KOPT-K1 (cell line): ENCODE results near the gene RBM23.
A peak's percentile ranks its signal among the peaks of the same experiment; 100 is the strongest.
"Not testable (repeated sequence)": the region's sequence is repeated elsewhere in the genome, so short reads cannot be mapped to it uniquely, and the experiment has no call there.

Experiments used
- H3K27ac ChIP-seq: fragments of 200-600 bp; sonication (generic); 2 replicates; pipeline ENCODE4 v1.5.1; 2016; ENCODE audit warnings: antibody characterized with exemption, mild to moderate bottlenecking, low read depth, low read length; ENCODE audit not compliant: poor library complexity, severe bottlenecking
- H3K36me3 ChIP-seq: fragments of 200-600 bp; sonication (generic); 2 replicates; pipeline ENCODE4 v1.5.1; 2017; ENCODE audit warnings: antibody characterized with exemption, mild to moderate bottlenecking, low read length, moderate library complexity; ENCODE audit not compliant: insufficient read depth
- H3K9me3 ChIP-seq: fragments of 200-600 bp; sonication (generic); 2 replicates; pipeline ENCODE4 v1.5.1; 2017; ENCODE audit warnings: antibody characterized with exemption, low read length, mild to moderate bottlenecking; ENCODE audit not compliant: insufficient read depth, poor library complexity, severe bottlenecking

The RBM23 gene

DNA sequence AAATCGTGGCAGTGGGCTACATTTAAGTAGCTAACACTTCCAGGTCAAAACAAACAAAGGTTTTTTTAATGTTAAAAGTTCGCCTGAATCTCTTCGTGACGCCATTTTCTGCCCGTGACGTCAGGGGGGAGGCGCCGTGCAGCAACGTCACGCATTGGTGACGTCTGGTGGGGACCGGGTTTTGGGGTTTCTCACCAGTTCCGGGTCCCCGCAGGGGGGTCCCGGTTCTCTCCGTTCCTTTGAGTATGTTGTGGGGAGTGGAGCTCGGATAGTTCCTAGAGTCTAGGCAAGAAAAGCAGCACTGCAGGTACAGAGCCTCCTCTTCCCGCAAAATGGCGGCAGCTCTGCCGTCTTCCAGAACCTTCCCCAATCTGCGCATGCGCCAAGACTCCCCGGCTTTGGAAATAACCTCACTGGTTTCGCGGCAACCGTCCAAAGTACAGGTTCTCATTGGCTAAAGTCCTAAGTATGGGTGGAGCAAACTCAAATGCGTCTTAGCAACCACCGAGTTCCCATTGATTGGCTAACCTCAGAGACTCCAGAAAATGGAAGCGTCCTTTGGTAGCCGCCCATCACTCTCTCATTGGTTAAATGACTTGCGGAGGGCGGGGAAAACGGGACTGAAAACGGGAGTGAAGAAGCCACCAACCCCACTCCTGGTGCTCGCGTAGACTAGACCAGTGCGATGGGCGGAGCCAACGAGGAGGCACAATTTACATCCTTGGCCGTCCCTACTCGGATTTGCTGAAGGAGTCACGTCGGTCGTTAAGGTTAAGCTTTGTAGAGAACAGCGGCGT is at the start of gene RBM23:
Gene RBM23, minus strand, starts transcription at position 346 of the 797 bp plus-strand sequence.
- Histone ChIP-seq H3K36me3 (peaks cover 68% of the 10 kb centered on the region), H3K27ac (peak within 1 kb of the TSS; percentile 88), H3K9me3 (no peaks in the 10 kb centered on the region)

DNA sequence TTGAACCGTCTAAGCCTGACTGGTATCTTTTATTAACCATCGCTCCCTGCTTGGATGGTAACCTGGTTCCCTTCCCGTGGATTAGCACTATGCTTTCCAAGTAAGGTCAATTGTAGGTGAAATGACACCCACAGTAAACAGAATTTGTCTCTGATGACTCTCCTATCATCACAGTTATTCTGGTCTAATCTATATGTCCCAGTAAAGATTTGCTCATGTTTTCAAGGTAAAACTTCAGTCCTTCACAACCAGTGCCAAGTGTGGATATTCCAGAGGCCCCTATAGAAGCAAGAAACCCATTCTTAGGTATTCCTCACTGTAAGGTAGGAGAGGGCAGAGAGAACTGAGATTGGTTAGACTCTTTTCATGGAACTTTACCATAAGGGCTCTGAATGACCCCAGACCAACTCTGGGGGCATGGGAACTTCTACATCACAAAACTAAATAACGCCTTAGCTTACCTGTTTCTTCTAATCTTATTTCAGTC is 47.9 kb upstream of the RBM23 start:
- Histone ChIP-seq H3K27ac (no peak overlapping the region), H3K36me3 (no peaks in the 10 kb centered on the region), H3K9me3 (no peaks in the 10 kb centered on the region)

DNA sequence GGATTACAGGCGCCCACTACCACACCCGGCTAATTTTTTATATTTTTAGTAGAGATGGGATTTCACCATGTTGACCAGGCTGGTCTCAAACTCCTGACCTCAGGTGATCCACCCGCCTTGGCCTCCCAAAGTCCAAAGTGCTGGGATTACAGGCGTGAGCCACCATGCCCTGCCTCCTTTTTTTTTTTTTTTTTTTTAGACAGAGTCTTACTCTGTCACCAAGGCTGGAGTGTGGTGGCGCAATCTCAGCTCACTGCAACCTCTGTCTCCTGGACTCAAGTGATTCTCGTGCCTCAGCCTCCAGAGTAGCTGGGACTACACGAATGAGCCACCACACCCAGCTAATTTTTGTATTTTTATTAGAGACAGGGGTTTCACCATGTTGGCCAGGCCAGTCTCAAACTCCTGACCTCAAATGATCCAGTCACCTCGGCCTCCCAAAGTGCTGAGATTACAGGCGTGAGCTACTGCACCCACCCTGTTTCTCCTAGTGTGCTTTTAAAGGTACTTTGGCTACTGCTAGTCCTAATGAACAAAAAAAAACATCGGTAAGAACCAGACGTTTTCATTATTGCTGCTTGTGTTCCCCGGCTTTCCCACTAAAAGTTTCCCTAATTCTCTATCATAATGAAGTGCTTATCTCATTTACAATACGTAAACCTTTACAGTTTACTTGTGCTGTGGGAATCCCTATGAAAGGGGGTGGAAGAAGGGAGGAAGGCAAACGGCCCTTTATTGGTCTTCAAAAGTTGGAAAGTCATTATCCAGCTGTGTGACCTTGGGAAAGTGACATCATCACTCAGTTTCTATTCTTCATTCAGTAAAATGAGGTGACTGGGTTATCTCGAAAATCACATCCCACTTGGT is 47.2 kb upstream of the RBM23 start:
- H3K27ac ChIP-seq, H3K36me3 ChIP-seq, H3K9me3 ChIP-seq: not testable (repeated sequence)

DNA sequence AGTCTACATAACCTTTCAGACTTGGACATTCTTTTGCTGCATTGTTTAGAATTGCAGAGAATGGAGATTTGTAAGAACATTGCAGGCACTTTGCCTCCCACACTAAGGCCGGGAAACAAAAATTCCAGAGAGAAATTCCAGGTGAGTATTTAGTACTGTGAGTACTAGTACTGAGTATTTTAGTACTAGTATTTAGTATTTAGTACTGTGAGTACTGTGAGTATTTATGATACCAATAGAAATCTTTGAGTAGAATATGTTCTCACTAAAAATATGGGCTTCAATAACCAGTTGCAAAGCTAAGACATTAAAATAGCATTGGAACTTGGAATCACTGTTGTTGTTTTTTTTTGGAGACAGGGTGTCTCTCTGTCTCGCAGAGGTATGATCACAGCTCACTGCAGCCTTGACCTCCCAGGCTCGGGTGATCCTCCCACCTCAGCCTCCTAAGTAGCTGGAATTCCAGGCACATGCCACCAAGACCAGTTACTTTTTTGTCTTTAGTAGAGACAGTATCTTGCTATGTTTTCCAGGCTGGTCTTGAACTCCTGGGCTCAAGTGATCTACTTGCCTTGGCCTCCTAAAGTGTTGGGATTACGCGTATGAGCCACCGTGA is 43.2 kb upstream of the RBM23 start:
- no peaks in the 10 kb centered on the region for H3K36me3 ChIP-seq
- H3K27ac ChIP-seq = no peak overlapping the region
- no peaks in the 10 kb centered on the region for H3K9me3 ChIP-seq

DNA sequence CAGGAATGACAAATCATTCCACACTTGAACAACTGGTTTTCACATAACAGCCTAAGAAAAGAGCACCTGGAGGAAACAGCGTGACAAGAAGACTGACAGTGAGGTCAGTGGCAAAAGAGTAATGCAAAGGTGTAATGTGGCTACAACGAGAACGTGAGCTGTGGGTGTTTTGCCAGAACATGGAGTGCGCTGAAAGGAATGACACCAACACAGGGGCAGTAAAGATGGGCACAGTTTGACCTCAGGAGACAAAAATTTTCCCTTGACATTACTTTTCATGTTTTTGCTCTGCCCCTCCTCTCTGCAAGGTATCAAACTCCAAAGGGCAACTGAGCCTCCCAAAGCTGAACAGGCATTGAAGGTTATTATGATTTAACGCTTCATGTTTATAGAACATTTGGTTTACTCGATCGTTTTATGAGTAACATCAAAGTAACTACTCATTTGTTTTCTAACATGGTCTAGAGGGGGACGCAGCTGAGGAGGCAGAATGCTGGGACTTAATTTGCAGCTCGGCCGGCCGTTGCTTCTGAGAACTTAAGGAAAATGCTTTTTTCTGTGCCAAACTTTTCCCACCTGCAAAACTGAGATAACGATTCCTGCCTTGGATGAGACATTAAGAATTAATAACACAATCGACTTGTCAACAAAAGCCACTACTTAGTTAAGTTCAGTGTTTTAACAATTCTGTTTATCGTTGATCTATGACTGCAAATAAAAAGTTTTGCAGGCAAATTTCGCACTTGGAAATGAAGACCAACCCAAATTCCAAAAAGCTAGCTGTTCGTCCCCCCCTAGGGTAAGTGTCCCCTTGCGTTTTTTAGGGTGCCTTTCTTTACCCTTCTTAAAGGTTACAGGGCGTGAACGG is 37.0 kb upstream of the RBM23 start:
- peaks cover 36% of the 10 kb centered on the region for H3K36me3 ChIP-seq
- no peaks in the 10 kb centered on the region for H3K9me3 ChIP-seq

DNA sequence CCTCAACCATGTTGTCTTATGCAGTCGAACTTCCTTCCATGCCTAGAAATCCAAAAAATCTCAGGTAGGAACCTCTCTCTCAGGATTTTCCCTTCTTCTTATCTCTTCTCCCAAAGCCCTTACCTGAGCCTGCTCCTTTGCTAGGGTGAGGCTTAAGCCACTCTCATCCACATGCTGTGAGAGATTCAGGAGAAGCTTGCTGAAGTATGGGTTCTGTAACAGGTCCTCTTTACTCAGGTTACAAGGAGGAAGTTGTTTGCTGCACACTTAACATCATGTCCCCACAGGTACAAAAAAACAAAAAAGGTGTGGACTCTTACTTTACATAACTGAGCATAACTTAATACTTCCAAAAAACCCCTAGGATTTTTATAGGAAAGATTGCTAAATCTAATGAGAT is 33.5 kb upstream of the RBM23 start:
- peaks cover 71% of the 10 kb centered on the region for H3K36me3 ChIP-seq
- H3K9me3 ChIP-seq = no peaks in the 10 kb centered on the region
- no peak overlapping the region for H3K27ac ChIP-seq

More for the DNA sequence above, 37.0 kb upstream of the RBM23 start:
- H3K27ac ChIP-seq = peak overlapping the region; percentile 92

DNA sequence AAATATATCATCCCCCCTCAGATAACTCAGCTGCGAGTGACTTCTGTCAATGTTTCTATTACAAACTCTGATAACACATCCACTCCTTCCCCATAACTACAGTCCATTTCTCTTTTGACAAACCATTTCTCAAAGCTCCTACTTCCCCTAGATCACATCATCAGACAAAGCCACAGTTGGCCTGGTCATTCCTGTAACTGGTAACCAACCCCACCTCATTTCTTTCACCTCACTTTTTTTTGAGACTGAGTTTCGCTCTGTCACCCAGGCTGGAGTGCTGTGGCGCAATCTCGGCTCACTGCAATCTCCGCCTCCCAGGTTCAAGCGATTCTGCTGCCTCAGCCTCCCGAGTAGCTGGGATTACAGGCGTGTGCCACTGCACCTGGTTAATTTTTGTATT is 32.8 kb upstream of the RBM23 start:
- not testable (repeated sequence) for H3K27ac ChIP-seq, H3K9me3 ChIP-seq
- H3K36me3 ChIP-seq = peaks cover 77% of the 10 kb centered on the region

DNA sequence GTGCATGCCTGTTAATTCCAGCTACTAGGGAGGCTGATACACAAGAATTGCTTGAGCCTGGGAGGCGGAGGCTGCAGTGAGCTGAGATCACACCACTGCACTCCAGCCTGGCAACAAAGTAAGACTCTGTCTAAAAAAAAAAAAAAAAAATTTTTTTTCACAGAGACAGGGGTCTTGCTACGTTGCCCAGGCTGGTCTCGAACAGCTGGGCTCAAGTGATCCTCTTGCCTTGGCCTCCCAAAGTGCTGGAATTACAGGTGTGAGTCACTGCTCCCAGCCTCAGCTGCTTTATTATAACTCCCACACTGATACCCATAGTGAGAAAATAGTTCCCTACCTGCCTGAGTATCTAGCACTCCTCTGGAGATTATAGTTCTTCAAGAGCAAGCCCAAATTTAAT is 26.7 kb upstream of the RBM23 start:
- Histone ChIP-seq H3K9me3 (no peaks in the 10 kb centered on the region), H3K36me3 (peaks cover 73% of the 10 kb centered on the region), H3K27ac (no peak overlapping the region)

DNA sequence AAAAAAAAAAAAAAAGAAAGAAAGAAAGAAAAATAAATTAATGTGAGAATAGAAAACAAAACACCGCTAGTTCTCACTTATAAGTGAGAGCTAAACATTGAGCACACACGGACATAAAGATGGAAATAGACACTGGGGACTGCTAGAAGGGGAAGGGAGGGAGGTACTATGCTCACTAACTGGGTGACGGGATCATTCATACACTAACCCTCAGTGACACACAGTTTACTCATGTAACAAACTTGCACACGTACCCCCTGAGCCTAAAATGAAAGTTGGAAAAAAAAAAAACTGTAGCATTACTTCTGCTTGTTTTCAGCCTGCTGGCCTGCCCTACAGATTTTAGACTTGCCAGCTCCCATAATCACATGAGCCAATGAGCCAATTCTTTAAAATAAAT is 20.7 kb upstream of the RBM23 start:
- Histone ChIP-seq H3K36me3 (peaks cover 15% of the 10 kb centered on the region; the same call in 1 of the 2 replicates), H3K9me3 (no peaks in the 10 kb centered on the region), H3K27ac (no peak overlapping the region)

DNA sequence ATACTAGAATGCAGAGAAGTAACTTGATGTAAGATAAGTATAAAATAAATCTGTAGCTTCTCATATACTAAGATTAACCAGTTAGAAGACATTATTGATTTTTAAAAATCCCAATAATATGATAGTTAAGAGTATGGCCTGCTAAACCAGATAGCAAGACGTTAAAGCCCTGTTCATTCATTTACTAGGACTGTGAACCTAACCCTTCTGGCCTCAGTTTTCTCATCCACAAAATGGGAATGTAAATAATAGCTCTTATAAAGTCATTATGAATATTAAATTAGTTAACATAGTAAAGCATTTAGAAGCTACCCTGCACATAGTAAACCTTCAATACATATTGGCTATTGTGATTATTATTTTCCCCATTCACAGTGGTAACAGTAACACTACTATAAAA is 16.2 kb upstream of the RBM23 start:
- H3K9me3 ChIP-seq = no peaks in the 10 kb centered on the region
- H3K36me3 ChIP-seq = no peaks in the 10 kb centered on the region; the same call in 1 of the 2 replicates
- no peak overlapping the region for H3K27ac ChIP-seq

DNA sequence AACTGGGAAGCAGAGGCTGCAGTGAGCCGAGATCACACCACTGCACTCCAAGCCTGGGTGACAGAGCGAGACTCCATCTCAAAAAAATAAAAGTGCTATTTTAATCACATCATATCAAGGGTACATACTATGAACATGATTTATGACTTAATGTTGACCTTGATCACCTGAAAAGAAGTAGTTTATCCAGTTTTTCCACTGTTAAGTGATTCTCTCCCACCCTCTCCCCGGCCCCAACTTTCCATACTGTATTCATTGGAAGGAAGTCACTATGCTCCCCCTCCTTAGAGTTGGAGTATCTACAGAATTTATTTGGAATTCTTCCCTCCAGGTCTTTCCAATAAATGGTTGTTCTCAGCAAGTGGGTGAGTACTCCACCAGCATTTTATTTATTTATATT is 13.2 kb upstream of the RBM23 start:
- Histone ChIP-seq H3K9me3 (no peaks in the 10 kb centered on the region), H3K27ac (no peak overlapping the region), H3K36me3 (peaks cover 4% of the 10 kb centered on the region; the same call in 1 of the 2 replicates)

DNA sequence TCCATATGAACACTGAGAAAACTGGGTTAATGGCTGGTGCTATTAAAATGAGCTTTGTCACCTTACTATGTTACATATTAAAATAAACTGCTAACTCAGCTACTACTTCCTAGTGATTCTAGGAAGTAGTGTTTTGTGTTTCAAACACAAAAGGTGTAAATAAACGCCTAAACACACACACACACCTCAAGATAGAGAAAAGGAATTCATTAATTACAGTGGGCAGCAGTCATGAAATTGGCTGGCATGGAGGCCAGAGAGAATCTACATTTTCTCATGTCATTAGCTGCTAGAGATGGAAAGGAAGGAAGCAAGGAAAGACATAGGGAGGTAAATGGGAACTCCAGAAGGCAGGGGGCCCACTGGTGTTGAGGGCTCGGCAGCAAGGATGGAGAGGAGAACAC is 11.0 kb upstream of the RBM23 start:
- H3K36me3 ChIP-seq = peaks cover 26% of the 10 kb centered on the region
- peak overlapping the region; percentile 72 for H3K27ac ChIP-seq
- H3K9me3 ChIP-seq = no peaks in the 10 kb centered on the region

DNA sequence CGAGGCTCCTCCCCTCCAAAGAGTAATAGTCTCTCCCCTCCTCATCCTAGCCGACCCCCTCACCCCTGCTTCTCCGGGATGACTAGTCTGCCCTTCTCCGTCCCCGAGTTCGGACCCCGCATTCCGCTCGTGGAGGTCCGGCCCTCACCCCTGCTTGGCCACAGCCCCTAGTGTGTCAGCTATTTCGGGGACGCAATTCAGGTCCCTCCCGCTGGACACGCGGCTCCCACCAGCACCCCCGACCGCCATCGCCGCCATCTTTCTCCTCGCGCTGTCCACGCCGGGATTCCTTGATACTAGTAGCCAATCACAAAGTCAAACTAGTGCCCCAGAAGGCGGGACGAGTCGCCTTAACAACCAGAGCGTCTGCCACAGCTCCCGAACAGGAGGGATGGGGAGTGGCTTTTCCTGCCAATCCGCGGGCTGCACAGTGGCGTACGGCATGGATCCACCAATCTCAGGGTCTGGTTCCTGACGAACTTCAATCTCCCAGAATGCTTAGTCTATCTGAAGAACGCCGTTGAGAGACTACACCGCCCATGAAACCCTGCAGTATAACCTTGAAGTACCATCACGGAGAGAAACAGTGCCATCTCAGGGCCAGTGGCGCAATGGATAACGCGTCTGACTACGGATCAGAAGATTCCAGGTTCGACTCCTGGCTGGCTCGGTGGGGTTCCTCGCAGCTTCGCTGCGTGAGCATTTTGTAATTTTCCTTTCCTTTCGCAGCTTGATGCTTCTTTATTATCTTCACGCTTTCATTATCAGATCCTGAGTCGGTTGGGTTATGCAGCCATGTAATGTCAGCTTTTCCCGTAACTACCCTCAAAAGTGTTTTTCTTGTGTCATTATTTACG is 10.4 kb upstream of the RBM23 start, which contains the start of gene PRMT5:
Gene PRMT5, minus strand, starts transcription at position 273 of the 857 bp plus-strand sequence. Its CDS starts 15 bp downstream, at position 258.
- Histone ChIP-seq H3K36me3 (peaks cover 32% of the 10 kb centered on the region), H3K9me3 (no peaks in the 10 kb centered on the region), H3K27ac (peak within 1 kb of the TSS; percentile 72)
